Tibial nerve (tissue), 4 donors: ENCODE data around the gene RBM47. TPM values are rescaled to one million over a fixed set of nuclear protein-coding genes. Genes with fewer than 3 reads are reported as not detected.
"Not testable (repeated sequence)": the region's sequence is repeated elsewhere in the genome, so short reads cannot be mapped to it uniquely, and the experiment has no call there.

ENCODE experiments used
- DNase-seq, 2 donors: peaks; one replicate each; pipeline ENCODE4 v3.0.0-alpha.2; 2019; ENCODE audit warnings: low spot score in 2 of 2
- H3K27ac ChIP-seq, 4 donors: fragments of 200-600 bp; sonication (generic) in 3 of 4; one replicate each; pipeline ENCODE4 v1.5.1; 2017 to 2019; ENCODE audit warnings: mild to moderate bottlenecking in 1 of 4
- H3K27me3 ChIP-seq, 2 donors: fragments of 200-600 bp; sonication (generic) in 1 of 2; one replicate each; pipeline versions ENCODE4 v1.5.1 to v1.6.0; 2017 to 2019
- H3K36me3 ChIP-seq, 3 donors: fragments of 200-600 bp; sonication (generic); one replicate each; pipeline ENCODE4 v1.5.1; 2018 to 2019
- H3K4me1 ChIP-seq, 4 donors: fragments of 200-600 bp; sonication (generic) in 3 of 4; one replicate each; pipeline ENCODE4 v1.5.1; 2017 to 2019
- H3K4me3 ChIP-seq, 4 donors: fragments of 200-600 bp; sonication (generic) in 3 of 4; one replicate each; pipeline ENCODE4 v1.5.1; 2017 to 2019; ENCODE audit warnings: mild to moderate bottlenecking in 1 of 4, moderate library complexity in 1 of 4
- H3K9me3 ChIP-seq, 4 donors: fragments of 200-600 bp; sonication (generic) in 3 of 4; one replicate each; pipeline ENCODE4 v1.5.1; 2017 to 2019
- EP300 ChIP-seq, 2 donors: sonication (generic); formaldehyde crosslinking; IDR thresholded peaks; one replicate each; pipeline ENCODE4 v1.6.1; 2017; ENCODE audit warnings: antibody characterized with exemption in 2 of 2, mild to moderate bottlenecking in 1 of 2
- POLR2A ChIP-seq, 2 donors: fragments of 450-650 bp; IDR thresholded peaks; one replicate each; pipeline ENCODE4 v1.6.1; 2017; ENCODE audit warnings: antibody characterized with exemption in 2 of 2, mild to moderate bottlenecking in 2 of 2, moderate library complexity in 2 of 2
- WGBS, 2 donors: methylation state at CpG; one replicate each; pipeline ENCODE4 v1.1.5; 2018; 5-methylcytosine and 5-hydroxymethylcytosine counted together
- total RNA-seq, 4 donors: library from RNA; depleted of rRNA; stranded (reverse); fragments of >200 nt; gene quantifications; one replicate each; pipeline ENCODE4 v1.1.0, GENCODE V29; 2016
- TF ChIP-seq, protein P1 (sequence below), 5 experiments: fragments of 200-600 bp in 3 of 5; fragments of 450-650 bp in 2 of 5; sonication (generic) in 3 of 5; IDR thresholded peaks; one replicate each; pipeline ENCODE4 v1.5.1; 2016 to 2019; ENCODE audit warnings: antibody characterized with exemption in 5 of 5, mild to moderate bottlenecking in 3 of 5, moderate library complexity in 2 of 5

RBM47 gene
- total RNA-seq, 4 donors from 2014 or later, result 22.8 to 93.9 (median 41.0) TPM

DNA sequence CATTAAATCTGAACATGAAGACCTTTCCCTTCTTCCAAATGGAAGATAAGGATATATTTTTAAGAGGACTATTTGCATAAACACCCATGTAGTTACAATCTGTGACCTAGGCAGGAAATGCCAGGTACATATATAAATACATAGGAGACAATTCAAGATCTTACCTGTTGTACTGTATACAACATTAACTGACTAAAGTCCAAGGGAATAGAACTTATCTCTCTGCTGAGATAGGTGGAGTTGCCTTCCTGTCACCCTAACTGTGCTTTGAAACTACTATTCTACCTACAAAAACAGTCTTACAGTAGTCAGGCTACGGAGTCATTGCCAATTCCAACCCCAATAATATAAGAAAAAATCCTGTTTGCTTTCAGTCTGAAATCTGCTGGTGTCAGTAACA is 188.2 kb downstream of the RBM47 start:
- no peaks in the 10 kb centered on the region for H3K4me1 ChIP-seq
- DNase-seq, result no peak
- no peaks in the 10 kb centered on the region for H3K36me3 ChIP-seq
- no peak overlapping the region for H3K4me3 ChIP-seq
- no peaks in the 10 kb centered on the region for H3K27me3 ChIP-seq
- TF ChIP-seq, protein P1, sequence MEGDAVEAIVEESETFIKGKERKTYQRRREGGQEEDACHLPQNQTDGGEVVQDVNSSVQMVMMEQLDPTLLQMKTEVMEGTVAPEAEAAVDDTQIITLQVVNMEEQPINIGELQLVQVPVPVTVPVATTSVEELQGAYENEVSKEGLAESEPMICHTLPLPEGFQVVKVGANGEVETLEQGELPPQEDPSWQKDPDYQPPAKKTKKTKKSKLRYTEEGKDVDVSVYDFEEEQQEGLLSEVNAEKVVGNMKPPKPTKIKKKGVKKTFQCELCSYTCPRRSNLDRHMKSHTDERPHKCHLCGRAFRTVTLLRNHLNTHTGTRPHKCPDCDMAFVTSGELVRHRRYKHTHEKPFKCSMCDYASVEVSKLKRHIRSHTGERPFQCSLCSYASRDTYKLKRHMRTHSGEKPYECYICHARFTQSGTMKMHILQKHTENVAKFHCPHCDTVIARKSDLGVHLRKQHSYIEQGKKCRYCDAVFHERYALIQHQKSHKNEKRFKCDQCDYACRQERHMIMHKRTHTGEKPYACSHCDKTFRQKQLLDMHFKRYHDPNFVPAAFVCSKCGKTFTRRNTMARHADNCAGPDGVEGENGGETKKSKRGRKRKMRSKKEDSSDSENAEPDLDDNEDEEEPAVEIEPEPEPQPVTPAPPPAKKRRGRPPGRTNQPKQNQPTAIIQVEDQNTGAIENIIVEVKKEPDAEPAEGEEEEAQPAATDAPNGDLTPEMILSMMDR (IDR thresholded peaks at IDR 0.05), result no peak
- TF ChIP-seq EP300 (IDR thresholded peaks at IDR 0.05), result no peak
- H3K27ac ChIP-seq, result no peak overlapping the region
- peaks cover 0 to 14% (median 0%) of the 10 kb centered on the region in 4 donors for H3K9me3 ChIP-seq
- 71 to 89% methylated on average over 1 of the region's 1 CpG for WGBS, 2 donors

DNA sequence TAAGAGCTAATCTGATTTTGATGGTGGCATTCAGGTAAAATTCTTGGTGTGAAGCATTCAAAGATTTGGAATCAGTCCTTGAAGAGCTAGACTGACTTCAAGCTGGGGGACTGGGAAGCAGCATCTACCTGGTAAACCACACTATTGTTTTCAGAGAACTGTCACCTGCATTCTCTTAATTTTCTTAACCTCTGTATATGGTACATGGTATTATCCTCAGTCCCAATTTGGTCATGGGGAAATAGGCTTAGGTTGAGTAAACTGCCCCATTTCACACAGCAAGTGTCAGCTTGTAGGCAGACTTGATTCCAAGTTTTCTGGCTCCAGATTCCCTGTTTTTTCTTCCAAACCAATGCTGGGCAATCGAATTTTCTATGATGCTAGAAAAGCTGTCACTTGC is 190.1 kb downstream of the RBM47 start:
- H3K9me3 ChIP-seq, result peaks cover 0 to 14% (median 0%) of the 10 kb centered on the region in 4 donors
- DNase-seq, result no peak
- TF ChIP-seq POLR2A (IDR thresholded peaks at IDR 0.05) (no peak), EP300 (IDR thresholded peaks at IDR 0.05) (no peak)
- TF ChIP-seq, protein P1 (IDR thresholded peaks at IDR 0.05), result no peak
- no peak overlapping the region for H3K27ac ChIP-seq
- no peaks in the 10 kb centered on the region for H3K4me1 ChIP-seq
- 54 to 83% methylated on average over 1 of the region's 1 CpG for WGBS, 2 donors
- H3K4me3 ChIP-seq, result no peak overlapping the region
- H3K36me3 ChIP-seq, result no peaks in the 10 kb centered on the region
- H3K27me3 ChIP-seq, result no peaks in the 10 kb centered on the region

DNA sequence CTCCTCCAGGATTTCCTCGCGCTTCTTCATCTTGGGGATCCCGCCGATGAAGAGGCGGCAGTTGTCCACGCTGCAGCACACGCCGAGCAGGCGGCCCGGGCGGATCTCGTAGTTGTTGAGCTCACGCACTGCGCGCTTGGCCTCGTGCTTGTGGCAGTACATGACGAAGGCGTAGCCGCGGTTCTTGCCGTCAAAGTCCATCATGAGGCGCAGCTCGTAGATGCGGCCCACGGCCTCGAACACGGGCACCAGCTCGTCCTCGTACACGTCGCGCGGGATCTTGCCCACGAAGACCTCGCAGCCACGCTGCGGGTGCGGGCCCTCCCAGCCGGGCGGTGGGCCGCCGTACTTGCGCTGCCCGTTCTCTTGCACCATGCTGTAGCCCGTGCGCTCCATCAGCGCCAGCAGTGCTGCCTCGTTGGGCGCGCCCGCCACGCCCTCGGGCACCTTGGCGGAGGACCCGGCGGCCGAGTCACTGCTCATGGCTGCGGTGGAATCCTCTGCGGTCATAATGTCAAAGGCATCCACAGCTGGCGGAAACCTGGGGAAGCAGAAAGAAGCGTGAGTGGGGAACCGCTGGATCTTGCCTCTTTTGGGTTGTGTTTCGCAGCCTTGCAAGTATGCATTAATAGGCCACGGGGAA is 191.2 kb downstream of the RBM47 start:
- Histone ChIP-seq H3K9me3 (peaks cover 0 to 14% (median 0%) of the 10 kb centered on the region in 4 donors), H3K27ac (no peak overlapping the region), H3K4me1 (no peaks in the 10 kb centered on the region), H3K36me3 (no peaks in the 10 kb centered on the region), H3K27me3 (no peaks in the 10 kb centered on the region), H3K4me3 (no peak overlapping the region)
- TF ChIP-seq POLR2A (IDR thresholded peaks at IDR 0.05), result no peak
- WGBS, 2 donors, result 96 to 97% methylated on average over 25 to 64 of the region's 64 CpGs
- DNase-seq, result no peak

DNA sequence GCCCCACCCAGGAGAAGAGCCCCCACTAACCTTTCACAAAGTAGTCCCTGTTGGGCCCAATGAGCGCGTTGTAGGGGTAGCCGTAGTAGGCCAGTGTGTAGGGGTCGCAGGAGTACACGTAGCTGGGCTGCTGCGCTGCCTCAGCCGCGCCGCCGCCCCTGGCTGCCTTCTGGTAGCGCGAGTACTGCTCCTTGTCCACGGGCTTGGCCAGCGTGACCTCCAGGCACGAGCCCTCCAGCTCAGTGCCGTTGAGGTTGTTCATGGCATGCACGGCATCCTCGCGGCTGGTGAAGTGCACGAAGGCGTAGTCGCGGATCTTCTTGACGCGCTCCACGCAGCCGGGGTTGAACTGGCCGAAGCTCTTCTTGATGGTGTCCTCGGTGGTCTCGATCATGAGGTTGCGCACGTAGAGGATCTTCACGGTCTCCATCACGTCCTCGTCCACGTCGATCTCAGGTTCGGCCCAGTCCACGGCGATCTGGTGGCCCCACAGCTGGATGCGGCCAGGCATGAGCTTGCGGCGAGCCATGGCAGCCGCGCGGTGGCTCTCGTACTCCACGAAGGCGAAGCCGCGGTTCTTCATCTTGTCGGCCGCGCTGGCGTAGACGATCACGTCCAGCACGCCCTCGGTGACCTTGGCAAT is 191.8 kb downstream of the RBM47 start:
- H3K4me3 ChIP-seq, result no peak overlapping the region
- WGBS, 2 donors, result 96% methylated on average over 58 to 59 of the region's 59 CpGs
- H3K36me3 ChIP-seq, result no peaks in the 10 kb centered on the region

DNA sequence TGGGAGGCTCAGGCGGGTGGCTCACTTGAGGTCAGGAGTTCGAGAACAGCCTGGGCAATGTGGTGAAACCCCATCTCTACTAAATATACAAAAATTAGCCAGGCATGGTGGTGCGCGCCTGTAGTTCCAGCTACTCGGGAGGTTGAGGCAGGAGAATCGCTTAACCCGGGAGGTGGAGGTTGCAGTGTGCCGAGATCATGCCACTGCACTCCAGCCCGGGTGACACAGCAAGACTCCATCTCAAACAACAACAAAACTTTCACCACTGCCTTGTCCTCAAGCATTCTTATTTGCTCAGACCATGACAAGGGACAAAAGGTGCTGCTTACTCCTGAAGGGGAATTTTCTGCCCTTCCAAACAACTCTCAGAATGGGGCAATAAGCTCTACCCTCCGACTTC is 194.4 kb downstream of the RBM47 start:
- 97% methylated on average over 10 of the region's 10 CpGs for WGBS, 2 donors
- DNase-seq, H3K27ac ChIP-seq, H3K4me3 ChIP-seq, H3K4me1 ChIP-seq, H3K27me3 ChIP-seq, H3K36me3 ChIP-seq: not testable (repeated sequence)
- peaks cover 0 to 14% (median 0%) of the 10 kb centered on the region in 4 donors for H3K9me3 ChIP-seq

More for the DNA sequence above, 191.8 kb downstream of the RBM47 start:
- Histone ChIP-seq H3K9me3 (peaks cover 0 to 14% (median 0%) of the 10 kb centered on the region in 4 donors), H3K27ac (no peak overlapping the region), H3K4me1 (no peaks in the 10 kb centered on the region), H3K27me3 (no peaks in the 10 kb centered on the region)
- no peak for DNase-seq
- no peak for TF ChIP-seq EP300 (IDR thresholded peaks at IDR 0.05)
- TF ChIP-seq, protein P1 (IDR thresholded peaks at IDR 0.05), result no peak
- TF ChIP-seq POLR2A (IDR thresholded peaks at IDR 0.05), result no peak

DNA sequence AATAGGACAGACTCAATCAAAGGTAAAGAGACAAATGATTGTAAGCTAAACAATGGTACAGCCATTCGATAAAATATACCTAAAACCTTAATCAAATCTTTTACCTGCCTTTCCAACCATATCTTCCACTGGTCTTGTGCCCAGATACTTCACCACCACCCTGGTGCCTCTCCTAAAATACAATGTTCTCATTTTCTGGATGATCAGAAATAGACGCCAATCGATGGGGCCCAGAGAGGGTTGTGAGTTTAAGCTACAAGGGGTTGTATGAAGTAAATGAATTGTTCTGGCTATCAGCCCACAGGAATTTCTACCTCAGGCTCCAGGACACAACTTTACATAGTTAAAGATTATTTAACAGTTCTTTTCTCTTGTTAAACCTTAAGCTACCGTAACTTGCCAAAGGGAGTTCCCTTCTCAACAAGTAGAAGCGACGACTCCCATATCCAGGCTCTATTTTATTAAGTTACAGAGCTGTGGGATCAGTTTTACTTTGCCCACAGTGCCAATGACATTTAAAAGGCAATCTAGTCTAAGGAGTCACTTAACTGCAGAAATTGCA is 195.5 kb downstream of the RBM47 start:
- WGBS, 2 donors, result 90 to 91% methylated on average over 6 of the region's 6 CpGs
- H3K27ac ChIP-seq, result no peak overlapping the region
- H3K4me1 ChIP-seq, result no peaks in the 10 kb centered on the region
- H3K36me3 ChIP-seq, result no peaks in the 10 kb centered on the region
- no peaks in the 10 kb centered on the region for H3K27me3 ChIP-seq
- no peak for DNase-seq
- TF ChIP-seq, protein P1 (IDR thresholded peaks at IDR 0.05), result no peak
- TF ChIP-seq EP300 (IDR thresholded peaks at IDR 0.05) (no peak), POLR2A (IDR thresholded peaks at IDR 0.05) (no peak)
- H3K9me3 ChIP-seq, result peaks cover 0 to 14% (median 0%) of the 10 kb centered on the region in 4 donors
- no peak overlapping the region for H3K4me3 ChIP-seq
